GM18505 (cell line): ENCODE results near the gene OR6T1.

Source experiments
- ATAC-seq: cut with Tn5 transposase; IDR thresholded peaks from one replicate; pipeline ENCODE4 v1.9.1; 2021; ENCODE audit not compliant: unreplicated experiment
- POLR2A ChIP-seq: IDR thresholded peaks from 4 replicates; pipeline ENCODE4 v1.6.1; 2011; ENCODE audit warnings: borderline replicate concordance; ENCODE audit not compliant: insufficient read depth, insufficient read length; ENCODE audit errors: extremely low read depth

The OR6T1 gene

DNA sequence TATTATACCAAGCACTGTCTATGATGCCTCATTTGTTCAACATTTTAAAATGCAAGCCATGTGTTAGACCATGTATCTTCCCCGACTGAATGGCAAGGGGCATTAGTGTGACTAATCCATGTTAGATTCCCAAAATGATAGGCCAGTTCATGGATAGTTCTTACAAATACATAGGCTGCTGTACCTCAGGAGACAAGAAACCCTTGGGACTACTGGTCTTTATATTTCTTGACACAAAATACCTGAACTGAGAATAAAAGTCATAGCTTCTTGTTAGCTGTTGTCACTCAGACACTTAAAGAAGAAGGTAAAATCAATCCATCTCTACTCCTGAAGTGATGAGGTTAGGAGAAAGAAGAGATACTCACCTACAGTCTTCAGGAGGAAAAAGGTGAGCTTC, 41.8 kb downstream of the OR6T1 start, which contains the start of gene OR8D4:
OR8D4 (plus strand) TSS at position 301 of the 400 bp plus-strand sequence. CDS start 4,265 bp downstream, outside the sequence.
- no peak for ATAC-seq
- no peak for TF ChIP-seq POLR2A

- ATAC-seq = no peak
- TF ChIP-seq POLR2A = no peak
Measured at GRCh38 chr11:123899792-123900191, 43.8 kb downstream of the OR6T1 start.
